ENCODE results near the gene GPATCH2. TPM values are rescaled to one million over a fixed set of nuclear protein-coding genes. Genes with fewer than 3 reads are reported as not detected.

The GPATCH2 gene
- total RNA-seq, 2 experiments from 2014 or later, result 6.0 to 6.6 TPM

- Mint-ChIP-seq H3K9me3 (no peaks in the 10 kb centered on the region), H3K4me3 (no peak overlapping the region), H3K27ac (no peak overlapping the region), H3K27me3 (no peaks in the 10 kb centered on the region), H3K36me3 (ENCODE audit: low read depth) (peaks cover 12% of the 10 kb centered on the region), H3K4me1 (ENCODE audit: low read depth) (no peaks in the 10 kb centered on the region)
- no peak for TF ChIP-seq CTCF (IDR thresholded peaks at IDR 0.05)
- CTCF ChIA-PET, result no interaction called here
- intact Hi-C loops (cut with micrococcal nuclease), result no loop called here
- POLR2A ChIA-PET, result no interaction called here
- DNase-seq, result no peak
- ATAC-seq, result no peak
Measured at GRCh38 chr1:217453816-217454215, 177.1 kb downstream of the GPATCH2 start.

GRCh38 chr1:217449370-217449769 is 181.5 kb downstream of the GPATCH2 start:
- Mint-ChIP-seq H3K27me3 (no peaks in the 10 kb centered on the region), H3K4me3 (no peak overlapping the region), H3K9me3 (no peaks in the 10 kb centered on the region), H3K4me1 (ENCODE audit: low read depth) (no peaks in the 10 kb centered on the region), H3K27ac (no peak overlapping the region), H3K36me3 (ENCODE audit: low read depth) (peaks cover 25% of the 10 kb centered on the region)
- POLR2A ChIA-PET, result no interaction called here
- intact Hi-C loops (cut with micrococcal nuclease), result no loop called here
- DNase-seq (no peak), ATAC-seq (no peak)
- TF ChIP-seq CTCF (IDR thresholded peaks at IDR 0.05), result no peak
- CTCF ChIA-PET, result no interaction called here

GRCh38 chr1:217443845-217444244 is 187.0 kb downstream of the GPATCH2 start:
- H3K4me1 Mint-ChIP-seq (ENCODE audit: low read depth), result no peaks in the 10 kb centered on the region
- H3K36me3 Mint-ChIP-seq (ENCODE audit: low read depth), result peaks cover 58% of the 10 kb centered on the region
- H3K4me3 Mint-ChIP-seq, result no peak overlapping the region
- ChIA-PET CTCF (no interaction called here), POLR2A (no interaction called here)
- DNase-seq, result no peak
- no peak for TF ChIP-seq CTCF (IDR thresholded peaks at IDR 0.05)
- peaks cover 7% of the 10 kb centered on the region for H3K9me3 Mint-ChIP-seq
- ATAC-seq, result no peak
- H3K27ac Mint-ChIP-seq, result no peak overlapping the region
- H3K27me3 Mint-ChIP-seq, result no peaks in the 10 kb centered on the region
- intact Hi-C loops (cut with micrococcal nuclease), result no loop called here

- Mint-ChIP-seq H3K27me3 (no peaks in the 10 kb centered on the region), H3K9me3 (peaks cover 4% of the 10 kb centered on the region), H3K27ac (no peak overlapping the region), H3K36me3 (ENCODE audit: low read depth) (peaks cover 41% of the 10 kb centered on the region), H3K4me1 (ENCODE audit: low read depth) (no peaks in the 10 kb centered on the region), H3K4me3 (no peak overlapping the region)
- no peak for DNase-seq
- POLR2A ChIA-PET, result no interaction called here
- no peak for ATAC-seq
- TF ChIP-seq CTCF (IDR thresholded peaks at IDR 0.05), result no peak
- CTCF ChIA-PET, result interaction anchor here (1.1 kb wide), 1 partner anchor 223 kb away, joined by 3 read pairs; no protein-coding TSS in a partner anchor
- intact Hi-C loops (cut with micrococcal nuclease), result no loop called here
Measured at GRCh38 chr1:217437376-217437775, 193.5 kb downstream of the GPATCH2 start.

- POLR2A ChIA-PET, result no interaction called here
- DNase-seq (no peak), ATAC-seq (no peak)
- intact Hi-C loops (cut with micrococcal nuclease), result no loop called here
- Mint-ChIP-seq H3K36me3 (ENCODE audit: low read depth) (peaks cover 30% of the 10 kb centered on the region), H3K9me3 (peaks cover 4% of the 10 kb centered on the region), H3K27me3 (no peaks in the 10 kb centered on the region), H3K27ac (no peak overlapping the region), H3K4me1 (ENCODE audit: low read depth) (no peaks in the 10 kb centered on the region), H3K4me3 (no peak overlapping the region)
- TF ChIP-seq CTCF (IDR thresholded peaks at IDR 0.05), result no peak
- CTCF ChIA-PET, result no interaction called here
Measured at GRCh38 chr1:217435204-217435603, 195.7 kb downstream of the GPATCH2 start.
